Prostate gland (tissue), 2 donors: ENCODE measurements around the gene HSP90AB1.

Source experiments
- CTCF ChIP-seq, 4 experiments: fragments of 200-600 bp in 2 of 4; fragments of 450-650 bp in 2 of 4; sonication (generic) in 2 of 4; IDR thresholded peaks; 1 replicate in 3 of 4; 2 replicates in 1 of 4; pipeline ENCODE4 v1.5.1; 2016 to 2019; ENCODE audit warnings: antibody characterized with exemption in 4 of 4, mild to moderate bottlenecking in 2 of 4, moderate library complexity in 2 of 4
- POLR2A ChIP-seq: fragments of 450-650 bp; IDR thresholded peaks from one replicate; pipeline ENCODE4 v1.6.1; 2016; ENCODE audit warnings: antibody characterized with exemption, mild to moderate bottlenecking
- POLR2AphosphoS5 ChIP-seq: sonication (generic); formaldehyde crosslinking; IDR thresholded peaks from one replicate; pipeline ENCODE4 v1.6.1; 2017; ENCODE audit warnings: antibody characterized with exemption

GRCh38 chr6:44277763-44278162, 30.9 kb downstream of the HSP90AB1 start:
- TF ChIP-seq CTCF (IDR thresholded peaks at IDR 0.05) = no peak
- TF ChIP-seq POLR2A = no peak
- no peak for TF ChIP-seq POLR2AphosphoS5
